ENCODE results near the gene LYRM9.

DNA sequence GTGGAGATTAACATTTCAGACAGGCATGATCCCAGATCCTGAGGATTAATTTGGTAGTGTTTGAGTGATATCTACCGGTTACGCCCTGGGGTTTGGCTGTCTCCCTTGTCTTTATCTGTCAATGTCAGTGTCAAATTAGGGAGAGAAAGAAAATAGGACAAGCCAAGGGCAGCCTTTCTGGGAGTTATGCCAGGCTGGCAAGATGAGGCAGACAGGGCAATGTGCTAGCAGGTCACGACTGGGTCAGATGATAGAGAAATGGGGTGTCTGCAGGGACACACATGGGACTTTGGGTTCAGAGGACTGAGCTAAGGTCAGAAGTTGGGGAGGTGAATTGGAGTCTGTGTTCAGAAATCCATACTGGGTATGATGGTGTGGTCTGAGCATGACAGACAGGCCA, 27.4 kb upstream of the LYRM9 start:
- TF ChIP-seq SRF (CRISPR knock-in tag; IDR thresholded peaks at IDR 0.05) = no peak
- no peak for TF ChIP-seq HMGN3 (IDR thresholded peaks at IDR 0.05; ENCODE audit: borderline replicate concordance, extremely low read depth, insufficient read length, low read depth, low read length)
- TF ChIP-seq ZFX (CRISPR knock-in tag; IDR thresholded peaks at IDR 0.05) = no peak
- no peak for TF ChIP-seq POLR2AphosphoS5 (IDR thresholded peaks at IDR 0.05; ENCODE audit: control insufficient read depth, insufficient read depth, low read depth, low read length)

Measured in K562 (cell line).